Neural progenitor cell (in vitro differentiated cells): Measurements from ENCODE around the gene CASR.

Experiments
- EZH2 ChIP-seq: fragments of 200-600 bp; sonication (generic); IDR thresholded peaks from 2 replicates; pipeline ENCODE4 v1.6.1; 2017; ENCODE audit warnings: antibody characterized with exemption, mild to moderate bottlenecking, moderate library complexity
- TF ChIP-seq, protein P1 (sequence below): fragments of 200-600 bp; sonication (generic); IDR thresholded peaks from 2 replicates; pipeline ENCODE4 v1.5.1; 2017; ENCODE audit warnings: antibody characterized with exemption, mild to moderate bottlenecking

- TF ChIP-seq, protein P1, sequence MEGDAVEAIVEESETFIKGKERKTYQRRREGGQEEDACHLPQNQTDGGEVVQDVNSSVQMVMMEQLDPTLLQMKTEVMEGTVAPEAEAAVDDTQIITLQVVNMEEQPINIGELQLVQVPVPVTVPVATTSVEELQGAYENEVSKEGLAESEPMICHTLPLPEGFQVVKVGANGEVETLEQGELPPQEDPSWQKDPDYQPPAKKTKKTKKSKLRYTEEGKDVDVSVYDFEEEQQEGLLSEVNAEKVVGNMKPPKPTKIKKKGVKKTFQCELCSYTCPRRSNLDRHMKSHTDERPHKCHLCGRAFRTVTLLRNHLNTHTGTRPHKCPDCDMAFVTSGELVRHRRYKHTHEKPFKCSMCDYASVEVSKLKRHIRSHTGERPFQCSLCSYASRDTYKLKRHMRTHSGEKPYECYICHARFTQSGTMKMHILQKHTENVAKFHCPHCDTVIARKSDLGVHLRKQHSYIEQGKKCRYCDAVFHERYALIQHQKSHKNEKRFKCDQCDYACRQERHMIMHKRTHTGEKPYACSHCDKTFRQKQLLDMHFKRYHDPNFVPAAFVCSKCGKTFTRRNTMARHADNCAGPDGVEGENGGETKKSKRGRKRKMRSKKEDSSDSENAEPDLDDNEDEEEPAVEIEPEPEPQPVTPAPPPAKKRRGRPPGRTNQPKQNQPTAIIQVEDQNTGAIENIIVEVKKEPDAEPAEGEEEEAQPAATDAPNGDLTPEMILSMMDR = no peak
- TF ChIP-seq EZH2 = no peak
These were observed 148.4 kb downstream of the CASR start for GRCh38 chr3:122331886-122332285.
